Measurements from ENCODE around the gene TEAD1. TPM values are rescaled to one million over a fixed set of nuclear protein-coding genes. Genes with fewer than 3 reads are reported as not detected.

Gene TEAD1
- total RNA-seq, 4 donors from 2014 or later, result 38.8 to 110 (median 75.3) TPM

DNA sequence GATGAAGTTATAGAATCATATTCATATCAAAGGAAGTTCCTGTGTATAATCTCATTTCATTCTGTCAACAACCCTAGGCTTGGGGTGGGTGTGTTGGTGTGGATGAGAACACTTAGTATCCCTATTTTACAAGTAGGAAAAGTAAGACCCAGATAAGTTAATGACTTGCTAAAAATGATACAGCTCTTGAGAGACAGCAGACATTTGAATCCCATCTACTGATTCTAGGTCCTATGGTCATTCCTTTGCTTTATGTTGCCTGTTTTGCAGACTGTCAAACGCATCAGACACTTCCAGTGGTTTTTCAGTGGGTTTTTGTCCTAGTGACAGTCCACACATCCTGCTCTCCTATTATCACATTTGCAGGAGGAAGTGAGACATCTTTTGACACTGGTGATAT is 153.1 kb downstream of the TEAD1 start:
- Histone ChIP-seq H3K4me3 (no peak overlapping the region), H3K9me3 (no peaks in the 10 kb centered on the region), H3K27me3 (no peaks in the 10 kb centered on the region), H3K4me1 (no peaks in the 10 kb centered on the region), H3K36me3 (no peaks in the 10 kb centered on the region), H3K27ac (peak overlapping the region; percentile 53 to 62)
- no peak for DNase-seq
- intact Hi-C loops (cut with DNase I; ENCODE audit: low total_unique reads), result no loop called here
- TF ChIP-seq, protein P1, sequence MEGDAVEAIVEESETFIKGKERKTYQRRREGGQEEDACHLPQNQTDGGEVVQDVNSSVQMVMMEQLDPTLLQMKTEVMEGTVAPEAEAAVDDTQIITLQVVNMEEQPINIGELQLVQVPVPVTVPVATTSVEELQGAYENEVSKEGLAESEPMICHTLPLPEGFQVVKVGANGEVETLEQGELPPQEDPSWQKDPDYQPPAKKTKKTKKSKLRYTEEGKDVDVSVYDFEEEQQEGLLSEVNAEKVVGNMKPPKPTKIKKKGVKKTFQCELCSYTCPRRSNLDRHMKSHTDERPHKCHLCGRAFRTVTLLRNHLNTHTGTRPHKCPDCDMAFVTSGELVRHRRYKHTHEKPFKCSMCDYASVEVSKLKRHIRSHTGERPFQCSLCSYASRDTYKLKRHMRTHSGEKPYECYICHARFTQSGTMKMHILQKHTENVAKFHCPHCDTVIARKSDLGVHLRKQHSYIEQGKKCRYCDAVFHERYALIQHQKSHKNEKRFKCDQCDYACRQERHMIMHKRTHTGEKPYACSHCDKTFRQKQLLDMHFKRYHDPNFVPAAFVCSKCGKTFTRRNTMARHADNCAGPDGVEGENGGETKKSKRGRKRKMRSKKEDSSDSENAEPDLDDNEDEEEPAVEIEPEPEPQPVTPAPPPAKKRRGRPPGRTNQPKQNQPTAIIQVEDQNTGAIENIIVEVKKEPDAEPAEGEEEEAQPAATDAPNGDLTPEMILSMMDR (IDR thresholded peaks at IDR 0.05), result no peak
- no peak for TF ChIP-seq POLR2A (IDR thresholded peaks at IDR 0.05)

DNA sequence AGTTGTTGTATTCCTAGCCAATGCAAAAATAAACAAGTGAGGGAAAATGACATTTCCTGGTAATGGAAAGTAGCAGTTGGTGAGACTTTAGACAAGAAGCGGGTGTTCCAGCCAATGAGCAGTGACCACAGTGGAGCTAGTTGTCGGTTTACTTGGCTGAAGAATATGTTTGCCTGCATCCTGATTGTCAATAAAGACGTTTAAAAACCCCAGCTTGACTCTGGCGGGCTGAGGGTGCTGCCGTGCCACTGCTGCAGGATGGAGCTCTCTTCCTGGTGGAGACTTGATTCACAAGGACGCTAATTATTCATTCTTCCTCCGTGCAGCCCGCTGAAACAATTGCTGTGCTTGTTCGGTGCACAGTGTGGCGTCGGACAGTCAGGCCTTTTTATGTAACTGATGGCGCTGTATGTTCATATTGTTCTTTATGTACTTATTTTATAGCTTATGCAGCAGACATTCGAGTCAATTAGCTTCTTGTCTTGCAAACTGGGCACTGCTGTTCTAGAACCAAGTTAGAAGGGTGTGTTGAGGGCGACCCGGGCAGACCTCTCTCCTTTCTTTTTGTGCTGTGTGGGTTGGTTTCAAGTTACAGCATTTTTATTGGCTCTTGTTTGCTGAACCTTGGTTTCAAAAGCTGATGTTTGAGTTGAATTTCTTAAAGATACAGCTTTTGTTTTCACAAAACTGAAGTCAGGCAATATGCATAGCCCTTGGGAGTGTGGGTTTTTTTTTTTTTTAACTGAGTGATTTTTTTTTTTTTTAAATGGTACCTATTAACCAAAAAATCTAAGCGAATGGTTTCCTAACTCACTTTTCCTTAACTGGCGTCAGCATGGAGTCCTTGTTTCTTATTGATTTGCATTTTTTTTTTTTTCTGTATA is 153.9 kb downstream of the TEAD1 start:
- intact Hi-C loops (cut with DNase I; ENCODE audit: low total_unique reads), result no loop called here
- TF ChIP-seq, protein P1 (IDR thresholded peaks at IDR 0.05), result no peak
- TF ChIP-seq POLR2A (IDR thresholded peaks at IDR 0.05), result peak in 1 of 2 donors; percentile 20
- no peaks in the 10 kb centered on the region for H3K4me1 ChIP-seq
- DNase-seq, result no peak
- peak overlapping the region; percentile 53 to 62 for H3K27ac ChIP-seq
- no peaks in the 10 kb centered on the region for H3K9me3 ChIP-seq
- no peaks in the 10 kb centered on the region for H3K27me3 ChIP-seq
- peak overlapping the region; percentile 12 to 23 for H3K4me3 ChIP-seq
- H3K36me3 ChIP-seq, result no peaks in the 10 kb centered on the region

DNA sequence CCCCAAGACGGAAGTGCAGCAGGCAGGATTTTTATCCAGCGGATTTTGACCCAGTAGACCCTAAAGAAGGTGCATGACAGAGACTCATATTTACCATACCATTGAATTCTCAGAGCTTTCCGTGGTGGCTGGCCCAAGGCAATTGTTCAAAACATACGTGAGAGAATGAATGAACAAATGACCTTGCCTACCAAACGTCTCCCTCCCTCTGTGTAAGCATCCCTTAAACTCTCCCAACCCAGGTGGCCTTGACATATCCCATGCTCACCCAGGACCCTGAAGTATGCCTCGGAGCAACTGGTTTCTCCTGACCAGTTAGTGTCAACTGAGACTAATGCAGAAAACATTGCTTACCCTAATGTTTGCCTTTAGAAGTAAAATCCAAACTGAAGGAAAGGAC is 154.9 kb downstream of the TEAD1 start:
- Histone ChIP-seq H3K4me3 (no peak overlapping the region), H3K36me3 (no peaks in the 10 kb centered on the region), H3K4me1 (no peaks in the 10 kb centered on the region), H3K27me3 (no peaks in the 10 kb centered on the region), H3K27ac (peak overlapping the region; percentile 5 to 62), H3K9me3 (no peaks in the 10 kb centered on the region)
- intact Hi-C loops (cut with DNase I; ENCODE audit: low total_unique reads), result no loop called here
- no peak for TF ChIP-seq POLR2A (IDR thresholded peaks at IDR 0.05)
- TF ChIP-seq, protein P1 (IDR thresholded peaks at IDR 0.05), result no peak
- DNase-seq, result no peak

DNA sequence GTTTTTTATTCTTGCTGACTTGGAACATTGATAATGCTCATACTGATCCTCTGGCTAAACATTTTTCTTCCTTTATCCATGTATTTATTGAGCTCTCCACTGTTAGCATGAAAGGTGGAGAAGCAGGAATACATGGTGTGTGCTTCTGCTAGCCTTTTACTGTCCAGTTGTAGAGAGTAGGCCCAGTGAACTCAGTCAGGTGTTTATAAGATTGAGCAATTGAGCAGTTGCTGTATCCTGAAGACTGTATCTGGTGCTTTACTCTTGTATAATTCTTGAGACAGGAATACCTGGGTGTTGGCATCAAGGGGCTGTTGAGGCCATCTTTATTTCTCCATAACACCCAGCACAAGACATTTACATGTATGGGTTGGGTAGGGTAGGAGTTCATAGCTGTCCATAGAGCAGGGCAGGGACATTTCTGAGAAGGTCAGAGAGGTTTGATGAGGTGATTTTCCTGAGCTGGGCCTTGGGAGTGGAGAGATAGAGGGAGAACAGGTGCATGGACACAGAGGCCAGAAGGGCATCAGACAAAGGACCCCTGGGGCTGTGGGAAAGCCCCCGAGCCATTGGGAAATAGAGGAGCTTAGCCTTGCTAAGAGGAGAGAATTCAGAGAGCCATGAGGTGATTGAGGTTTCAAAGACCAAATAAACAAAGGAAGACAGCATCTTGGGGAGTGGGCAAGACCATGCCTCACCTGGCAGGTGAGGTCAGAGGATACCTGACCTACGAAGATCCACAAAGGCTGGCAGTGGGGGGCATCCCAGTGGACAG is 155.5 kb downstream of the TEAD1 start:
- no peaks in the 10 kb centered on the region for H3K4me1 ChIP-seq

More for the DNA sequence above, 155.5 kb downstream of the TEAD1 start:
- no peaks in the 10 kb centered on the region for H3K27me3 ChIP-seq
- no peak for TF ChIP-seq POLR2A (IDR thresholded peaks at IDR 0.05)
- TF ChIP-seq, protein P1 (IDR thresholded peaks at IDR 0.05), result no peak
- no peaks in the 10 kb centered on the region for H3K9me3 ChIP-seq
- intact Hi-C loops (cut with DNase I; ENCODE audit: low total_unique reads), result no loop called here
- peak overlapping the region in 1 of 2 donors; percentile 62 for H3K27ac ChIP-seq
- no peaks in the 10 kb centered on the region for H3K36me3 ChIP-seq
- H3K4me3 ChIP-seq, result no peak overlapping the region
- no peak for DNase-seq
